ENCODE data around the gene MICU1.
"Not testable (repeated sequence)": the region's sequence is repeated elsewhere in the genome, so short reads cannot be mapped to it uniquely, and the experiment has no call there.

Gene MICU1

GRCh38 chr10:72480861-72481260 lies 145.0 kb downstream of the MICU1 start:
- no peaks in the 10 kb centered on the region for H3K27me3 ChIP-seq (ENCODE audit: control insufficient read depth, insufficient read depth, low read length)
- H3K4me2 ChIP-seq (ENCODE audit: low read length), result no peak overlapping the region
- no peak overlapping the region for H3K9ac ChIP-seq
- no peak overlapping the region for H3K27ac ChIP-seq
- H3K36me3 ChIP-seq (ENCODE audit: control insufficient read depth, insufficient read depth, low read length), result no peaks in the 10 kb centered on the region
- H3K4me3 ChIP-seq (ENCODE audit: low read depth, low read length), result no peak overlapping the region
- no peaks in the 10 kb centered on the region for H3K4me1 ChIP-seq
- no peak overlapping the region for H2AFZ ChIP-seq
- no peak for TF ChIP-seq CTCF (IDR thresholded peaks at IDR 0.05)
- H3K9me3 ChIP-seq (ENCODE audit: control insufficient read depth, low read length), result no peaks in the 10 kb centered on the region
- no peaks in the 10 kb centered on the region for H3K79me2 ChIP-seq

GRCh38 chr10:72477463-72477862 lies 148.4 kb downstream of the MICU1 start:
- no peak overlapping the region for H3K4me3 ChIP-seq (ENCODE audit: low read depth, low read length)
- H3K9ac ChIP-seq, result no peak overlapping the region
- no peak overlapping the region for H3K4me2 ChIP-seq (ENCODE audit: low read length)
- no peaks in the 10 kb centered on the region for H3K79me2 ChIP-seq
- no peaks in the 10 kb centered on the region for H3K36me3 ChIP-seq (ENCODE audit: control insufficient read depth, insufficient read depth, low read length)
- H3K27me3 ChIP-seq (ENCODE audit: control insufficient read depth, insufficient read depth, low read length), result no peaks in the 10 kb centered on the region
- H2AFZ ChIP-seq, result no peak overlapping the region
- H3K4me1 ChIP-seq, result no peaks in the 10 kb centered on the region
- TF ChIP-seq CTCF (IDR thresholded peaks at IDR 0.05), result no peak
- H3K9me3 ChIP-seq (ENCODE audit: control insufficient read depth, low read length), result no peaks in the 10 kb centered on the region
- no peak overlapping the region for H3K27ac ChIP-seq

- no peaks in the 10 kb centered on the region for H3K36me3 ChIP-seq (ENCODE audit: control insufficient read depth, insufficient read depth, low read length)
- no peaks in the 10 kb centered on the region for H3K27me3 ChIP-seq (ENCODE audit: control insufficient read depth, insufficient read depth, low read length)
- H3K27ac ChIP-seq, result no peak overlapping the region
- H3K79me2 ChIP-seq, result no peaks in the 10 kb centered on the region
- TF ChIP-seq CTCF (IDR thresholded peaks at IDR 0.05), result no peak
- no peak overlapping the region for H3K4me2 ChIP-seq (ENCODE audit: low read length)
- H3K9me3 ChIP-seq (ENCODE audit: control insufficient read depth, low read length), result no peaks in the 10 kb centered on the region
- no peak overlapping the region for H2AFZ ChIP-seq
- H3K9ac ChIP-seq, result no peak overlapping the region
- H3K4me3 ChIP-seq (ENCODE audit: low read depth, low read length), result no peak overlapping the region
- no peaks in the 10 kb centered on the region for H3K4me1 ChIP-seq
These were observed 153.6 kb downstream of the MICU1 start for GRCh38 chr10:72472306-72472705.

- Histone ChIP-seq H3K27ac (no peak overlapping the region), H3K9ac (no peak overlapping the region), H3K4me1 (peaks cover 3% of the 10 kb centered on the region), H3K4me2 (ENCODE audit: low read length) (no peak overlapping the region), H3K36me3 (ENCODE audit: control insufficient read depth, insufficient read depth, low read length) (no peaks in the 10 kb centered on the region), H2AFZ (no peak overlapping the region), H3K79me2 (no peaks in the 10 kb centered on the region), H3K27me3 (ENCODE audit: control insufficient read depth, insufficient read depth, low read length) (no peaks in the 10 kb centered on the region), H3K9me3 (ENCODE audit: control insufficient read depth, low read length) (no peaks in the 10 kb centered on the region), H3K4me3 (ENCODE audit: low read depth, low read length) (no peak overlapping the region)
- no peak for TF ChIP-seq CTCF (IDR thresholded peaks at IDR 0.05)
These were observed 155.2 kb downstream of the MICU1 start for GRCh38 chr10:72470666-72471065.

- H3K27ac ChIP-seq; H3K4me2 ChIP-seq (ENCODE audit: low read length); H3K27me3 ChIP-seq (ENCODE audit: control insufficient read depth, insufficient read depth, low read length); H3K9me3 ChIP-seq (ENCODE audit: control insufficient read depth, low read length); H3K36me3 ChIP-seq (ENCODE audit: control insufficient read depth, insufficient read depth, low read length); H3K9ac ChIP-seq; H3K4me1 ChIP-seq; H3K4me3 ChIP-seq (ENCODE audit: low read depth, low read length); H3K79me2 ChIP-seq; H2AFZ ChIP-seq: not testable (repeated sequence)
These were observed 158.8 kb downstream of the MICU1 start for GRCh38 chr10:72467064-72467463.

All from parathyroid adenoma (tissue), 2 donors.